Measurements from ENCODE around the gene RFNG. TPM values are rescaled to one million over a fixed set of nuclear protein-coding genes. Genes with fewer than 3 reads are reported as not detected.

The RFNG gene
- total RNA-seq, 1 donor from 2014 or later: 35.7 TPM

DNA sequence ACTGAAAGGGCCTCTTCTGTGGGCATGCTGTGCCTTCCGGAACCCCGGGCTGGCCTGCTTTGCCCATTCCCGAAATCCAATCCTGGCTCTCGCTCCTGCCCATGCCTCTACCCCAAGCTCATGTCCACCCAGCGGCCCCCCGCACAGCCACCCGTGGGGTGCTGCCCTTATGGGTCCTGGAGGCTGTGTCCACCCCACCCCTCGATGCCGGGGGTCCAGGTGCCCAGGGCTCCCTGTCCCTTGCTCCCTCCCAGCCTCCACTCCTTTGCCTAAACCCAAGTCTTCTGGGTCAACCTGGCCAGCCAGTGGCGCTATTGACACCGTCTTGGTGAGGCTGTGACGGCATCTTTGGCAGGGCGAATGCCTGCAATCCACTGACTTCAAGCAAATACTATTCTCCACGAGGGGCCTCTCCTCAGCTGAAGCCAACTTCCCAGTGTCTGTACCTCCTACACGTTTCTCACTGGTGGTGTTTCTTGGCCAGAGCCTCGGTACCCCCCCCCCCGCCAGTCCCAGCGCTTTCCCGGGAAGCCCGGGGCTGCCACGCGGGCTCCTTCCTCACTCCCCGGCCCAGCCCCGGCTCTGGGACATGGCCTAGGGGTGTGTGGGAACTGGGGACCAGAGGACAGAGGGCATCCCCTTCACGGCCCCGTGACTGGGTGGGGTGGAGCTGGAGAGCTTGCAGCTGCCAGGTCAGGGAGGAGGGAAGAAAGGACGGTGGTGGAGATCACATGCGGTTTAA is 26.2 kb upstream of the RFNG start:
- peak; percentile 26 for DNase-seq

DNA sequence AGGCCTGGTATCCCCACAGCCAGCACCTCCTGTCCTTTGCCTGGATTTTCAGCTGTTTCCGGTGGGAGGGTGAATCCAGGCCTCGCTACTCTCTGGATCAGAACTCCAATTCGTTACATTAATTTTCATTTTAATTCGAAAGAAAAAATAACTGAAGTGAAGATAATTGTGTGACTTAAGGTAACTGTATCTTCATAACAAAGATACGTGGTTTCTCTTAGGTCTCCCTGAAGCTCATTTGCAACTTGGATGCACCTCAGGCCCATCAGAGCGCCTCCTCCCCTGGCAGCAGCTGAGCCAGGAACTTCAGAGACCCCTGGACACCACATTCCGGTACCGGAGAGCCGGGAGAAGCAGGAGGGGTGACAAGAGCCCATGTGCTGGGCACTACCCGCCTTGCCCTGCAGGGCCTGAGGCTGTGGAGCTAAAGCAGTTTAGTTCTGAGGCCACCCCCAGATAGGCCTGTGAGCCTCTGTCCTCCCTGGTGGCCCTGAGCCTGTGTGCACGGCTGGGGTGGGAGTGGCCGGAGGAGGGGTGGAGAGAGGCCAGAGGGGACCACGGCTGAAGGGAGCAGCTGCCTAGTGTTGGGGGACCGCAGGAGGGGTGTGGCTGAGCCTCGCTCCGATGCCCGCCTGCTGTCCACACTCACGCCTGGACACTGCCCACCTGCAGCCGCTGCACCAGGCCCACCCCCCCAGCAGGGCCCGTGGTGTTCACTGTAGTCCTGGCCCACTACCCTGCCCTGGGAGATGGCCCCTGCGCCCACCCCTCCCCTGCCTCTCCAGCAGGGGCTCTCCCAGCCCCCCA is 25.4 kb upstream of the RFNG start:
- peak; percentile 28 for DNase-seq

DNA sequence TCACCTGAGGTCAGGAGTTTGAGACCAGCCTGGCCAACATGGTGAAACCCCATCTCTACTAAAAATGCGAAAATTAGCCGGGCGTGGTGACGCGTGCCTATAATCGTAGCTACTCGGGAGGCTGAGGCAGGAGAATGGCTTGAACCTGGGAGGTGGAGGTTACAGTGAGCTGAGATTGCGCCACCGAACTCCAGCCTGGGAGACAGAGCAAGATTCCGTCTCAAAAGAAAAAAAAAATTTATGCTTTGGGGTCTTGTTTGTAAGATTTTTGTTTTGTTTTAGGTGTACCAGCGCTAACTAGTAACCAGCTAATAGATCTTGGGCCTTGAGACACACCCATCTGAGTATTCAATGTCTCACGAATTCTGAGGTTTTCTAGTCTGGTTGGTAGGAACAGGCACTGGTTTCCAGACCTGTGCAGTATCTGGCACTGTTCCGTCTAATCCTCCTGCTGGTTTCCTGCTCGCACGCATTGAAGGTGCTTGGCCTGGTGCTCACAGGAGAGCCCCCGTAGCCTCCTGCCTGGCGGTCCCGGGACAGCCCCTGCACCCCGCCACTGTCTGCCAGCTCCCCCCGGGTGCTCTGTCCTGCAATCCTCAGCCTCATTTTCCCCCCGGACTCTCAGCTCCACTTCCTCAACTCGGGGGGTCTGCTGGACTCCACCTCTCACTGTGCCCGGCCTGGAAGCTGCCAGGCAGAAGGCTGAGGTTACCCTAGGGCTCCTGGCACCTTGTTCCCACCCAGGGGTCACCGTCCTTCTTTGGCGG is 24.6 kb upstream of the RFNG start:
- DNase-seq: no peak

DNA sequence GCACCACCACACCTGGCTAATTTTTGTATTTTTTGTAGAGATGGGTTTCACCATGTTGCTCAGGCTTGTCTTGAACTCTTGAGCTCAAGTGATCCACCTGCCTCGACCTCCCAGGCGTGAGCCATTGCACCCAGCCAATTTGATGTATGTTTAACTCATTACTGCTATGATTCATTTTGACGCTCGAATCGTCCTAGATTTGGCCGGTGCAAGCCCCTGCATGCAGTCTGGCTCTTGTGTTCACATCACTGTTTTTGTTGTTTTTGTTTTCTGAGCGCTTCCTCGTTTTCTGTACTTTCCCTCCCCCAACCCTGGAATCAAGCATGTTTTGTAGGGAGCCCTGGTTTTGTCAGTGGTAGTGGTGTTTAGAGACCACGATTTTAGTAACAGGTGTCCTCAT is 21.8 kb upstream of the RFNG start:
- DNase-seq: no peak

DNA sequence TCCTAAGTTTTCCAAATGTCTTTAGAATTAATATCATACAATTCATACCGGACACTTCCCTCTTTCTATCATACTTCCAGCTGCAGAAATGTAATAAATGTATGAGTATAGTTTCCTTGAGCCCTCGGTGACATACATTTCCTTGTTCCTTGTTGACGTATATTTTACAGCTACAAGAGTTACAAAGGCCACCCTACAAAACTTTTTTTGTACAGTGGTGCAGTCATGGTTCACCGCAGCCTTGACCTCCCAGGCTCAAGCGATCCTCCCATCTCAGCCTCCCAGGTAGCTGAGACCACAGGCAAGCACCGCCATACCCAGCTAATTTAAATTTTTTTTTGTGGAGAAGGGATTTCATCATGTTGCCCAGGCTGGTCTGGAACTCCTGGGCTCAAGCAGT is 21.2 kb upstream of the RFNG start:
- DNase-seq: no peak

DNA sequence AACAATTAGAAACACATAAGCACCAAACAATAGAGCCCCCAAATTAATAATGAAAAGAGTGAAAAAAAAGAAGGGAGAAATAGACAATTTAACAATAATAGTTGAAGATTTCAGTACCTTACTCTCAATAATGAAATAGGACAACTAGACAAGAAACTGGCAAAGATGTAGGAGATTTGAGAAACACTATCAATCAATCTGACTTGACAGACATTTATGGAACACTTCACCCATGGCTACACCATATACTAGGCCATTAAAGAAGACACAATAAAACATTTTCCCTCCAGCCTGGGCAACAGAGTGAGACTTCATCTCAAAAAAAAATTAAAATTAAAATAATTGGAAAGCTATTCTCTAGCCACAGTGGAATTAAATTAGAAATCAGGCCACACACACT is 19.0 kb upstream of the RFNG start:
- no peak for DNase-seq

DNA sequence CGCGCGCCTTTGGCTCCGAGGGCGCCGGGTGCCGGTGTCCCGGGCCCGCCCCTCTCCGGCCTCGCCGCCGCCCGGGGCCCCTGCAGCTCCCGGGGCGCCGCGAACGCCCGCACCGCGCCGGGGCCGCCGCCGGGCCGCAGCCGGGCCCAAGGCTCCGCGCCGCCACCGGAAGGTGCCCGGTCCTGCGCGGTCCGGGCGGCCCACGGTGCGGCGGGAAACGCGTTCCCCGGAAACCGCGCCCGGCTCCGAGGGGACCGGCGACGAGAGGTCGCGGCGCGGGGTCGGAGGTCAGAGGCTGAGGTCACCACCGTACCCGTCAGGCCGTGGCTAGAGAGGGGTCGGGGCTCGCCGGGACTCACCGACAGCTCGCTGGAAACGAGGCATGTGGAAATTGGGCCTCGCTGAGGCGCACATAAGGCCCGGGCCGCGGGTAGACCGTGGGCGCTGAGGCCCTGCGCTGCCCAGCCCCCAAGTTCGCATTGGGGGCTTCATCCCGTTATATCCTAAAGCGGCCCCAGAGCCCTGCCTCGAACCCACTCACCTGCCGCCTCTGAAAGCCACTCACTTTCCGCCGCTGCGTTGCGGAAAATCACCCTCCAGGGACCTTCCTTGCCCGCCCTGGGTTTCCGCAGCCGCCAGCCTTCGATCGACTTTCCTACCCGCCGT is 14.2 kb upstream of the RFNG start, which contains the start of gene DUS1L:
TSS of gene DUS1L (minus strand) at position 167 of the 666 bp plus-strand sequence. CDS start 745 bp downstream, outside the sequence.
- DNase-seq: peak; percentile 67

DNA sequence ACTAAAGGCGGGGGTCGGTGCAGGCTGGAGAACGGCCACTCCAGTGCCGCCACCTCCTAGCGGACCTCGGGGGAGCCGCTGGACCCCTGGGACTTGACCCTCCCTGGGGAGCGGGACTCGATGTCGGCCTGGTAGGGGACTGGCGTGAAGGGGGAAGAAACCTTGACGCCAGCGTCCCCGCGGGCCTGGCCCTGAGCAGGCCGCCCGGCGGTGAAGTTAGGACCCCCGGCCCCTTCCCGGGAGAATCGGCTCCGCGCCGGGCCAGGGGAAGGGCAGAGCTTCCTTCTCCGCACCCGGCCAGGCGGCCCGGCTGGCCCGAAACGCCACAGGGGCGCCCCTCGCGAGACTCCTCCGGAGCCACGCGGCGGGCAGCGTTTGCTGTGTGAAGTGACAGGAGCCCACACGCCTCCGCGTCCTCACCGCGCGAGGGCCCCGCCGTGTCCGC is 13.6 kb upstream of the RFNG start:
- no peak for DNase-seq

DNA sequence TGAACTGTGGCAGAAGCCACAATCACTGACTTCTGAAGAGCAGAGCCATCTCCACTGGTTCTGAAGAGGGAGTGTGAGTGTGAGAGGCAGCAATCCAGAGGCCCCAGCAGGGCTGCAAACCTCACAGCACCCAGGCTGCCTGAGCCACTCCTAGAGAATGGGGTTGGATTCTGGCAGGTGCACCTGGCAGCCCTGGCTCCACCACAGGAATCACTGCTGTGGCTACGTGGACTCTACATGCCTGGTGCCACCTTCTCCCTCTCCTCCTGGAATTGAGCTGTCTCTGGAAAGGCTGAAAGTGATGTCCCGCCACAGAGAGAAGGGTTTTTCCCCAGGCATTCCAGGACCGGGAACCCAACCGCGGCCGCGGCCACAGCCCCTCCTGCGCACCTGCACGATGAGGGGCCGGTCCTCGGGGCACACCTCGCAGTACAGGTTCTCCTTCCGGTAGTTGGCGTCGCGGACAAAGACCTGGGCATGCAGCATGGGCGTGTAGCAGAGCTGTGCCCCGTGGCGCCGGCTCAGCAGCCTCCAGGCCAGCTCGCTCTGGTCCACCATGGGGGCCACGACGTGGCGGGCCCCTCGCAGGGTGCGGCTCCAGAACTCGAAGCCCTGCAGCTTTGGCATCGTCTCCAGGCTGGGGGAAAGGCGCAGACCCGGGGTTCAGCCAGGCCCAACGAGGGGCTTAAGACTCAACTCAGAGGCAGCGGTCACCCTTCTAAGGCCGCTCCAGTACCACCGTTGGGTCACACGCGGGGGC is 13.0 kb upstream of the RFNG start:
- no peak for DNase-seq

DNA sequence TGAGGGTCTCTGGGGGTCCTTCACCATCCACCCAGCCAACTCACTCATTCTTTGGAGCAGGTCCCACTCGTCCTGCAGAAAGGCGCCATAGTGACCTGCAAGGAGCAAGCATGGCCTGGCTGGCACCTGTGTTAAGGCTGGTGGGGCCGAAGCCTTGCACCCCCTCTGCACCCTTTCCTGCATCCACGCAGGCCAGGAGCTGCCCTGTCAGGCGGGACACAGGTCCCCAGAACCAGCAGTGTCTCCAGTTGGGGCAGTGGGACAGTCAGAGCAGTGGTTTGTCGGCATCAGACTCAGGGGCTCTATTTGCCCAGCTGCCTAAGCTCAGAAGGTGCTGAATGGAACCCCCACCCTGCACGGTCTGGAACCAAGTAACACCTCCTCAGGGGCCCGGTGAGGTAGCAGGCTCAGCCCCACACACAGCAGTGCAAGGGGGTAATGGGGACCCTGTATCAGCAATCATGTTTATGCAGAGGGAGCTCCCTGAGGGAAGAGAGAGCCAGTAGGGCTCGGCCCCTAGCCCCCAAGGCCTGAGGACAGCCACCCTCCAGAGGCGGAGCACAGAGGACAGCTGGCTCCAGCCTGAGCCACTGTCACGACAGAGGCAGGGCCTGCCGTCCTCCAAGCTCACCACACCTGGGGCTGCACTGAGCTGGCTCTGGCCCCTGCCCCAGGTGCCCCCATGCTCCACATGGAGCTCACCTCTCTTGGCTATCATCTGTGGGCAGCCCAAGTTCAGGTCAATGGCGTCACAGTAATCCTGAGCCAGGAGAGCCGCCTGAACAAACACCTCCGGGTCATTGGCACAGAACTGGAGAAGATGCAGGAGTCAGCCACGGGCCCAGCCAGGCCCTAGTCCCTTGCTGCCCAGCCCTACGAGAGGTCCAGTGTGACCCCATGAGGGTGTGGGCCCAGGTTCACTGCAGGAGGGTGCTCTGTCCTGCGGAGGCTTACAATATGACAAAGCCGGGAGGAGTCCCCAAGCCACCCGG is 12.1 kb upstream of the RFNG start:
- DNase-seq: no peak

DNA sequence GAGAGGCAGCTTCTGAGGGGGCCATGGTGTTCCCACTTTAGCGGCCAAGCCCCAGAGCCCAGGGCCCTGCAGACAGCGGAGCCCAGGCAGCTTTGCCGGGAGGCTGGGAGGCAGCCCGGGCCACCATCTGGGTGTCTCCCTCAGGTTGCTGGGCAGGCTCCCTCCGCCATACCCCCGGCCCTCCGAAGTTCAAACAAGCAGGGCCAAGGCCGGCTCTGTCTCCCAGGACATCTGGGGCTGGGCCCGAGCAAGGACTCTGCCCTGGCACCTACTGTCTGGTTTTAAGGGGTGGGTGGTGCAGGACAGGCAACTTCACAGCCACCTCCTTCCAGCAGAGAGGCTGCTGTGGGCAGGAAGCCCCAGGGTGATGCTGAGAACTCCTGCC is 11.4 kb upstream of the RFNG start:
- DNase-seq: no peak

DNA sequence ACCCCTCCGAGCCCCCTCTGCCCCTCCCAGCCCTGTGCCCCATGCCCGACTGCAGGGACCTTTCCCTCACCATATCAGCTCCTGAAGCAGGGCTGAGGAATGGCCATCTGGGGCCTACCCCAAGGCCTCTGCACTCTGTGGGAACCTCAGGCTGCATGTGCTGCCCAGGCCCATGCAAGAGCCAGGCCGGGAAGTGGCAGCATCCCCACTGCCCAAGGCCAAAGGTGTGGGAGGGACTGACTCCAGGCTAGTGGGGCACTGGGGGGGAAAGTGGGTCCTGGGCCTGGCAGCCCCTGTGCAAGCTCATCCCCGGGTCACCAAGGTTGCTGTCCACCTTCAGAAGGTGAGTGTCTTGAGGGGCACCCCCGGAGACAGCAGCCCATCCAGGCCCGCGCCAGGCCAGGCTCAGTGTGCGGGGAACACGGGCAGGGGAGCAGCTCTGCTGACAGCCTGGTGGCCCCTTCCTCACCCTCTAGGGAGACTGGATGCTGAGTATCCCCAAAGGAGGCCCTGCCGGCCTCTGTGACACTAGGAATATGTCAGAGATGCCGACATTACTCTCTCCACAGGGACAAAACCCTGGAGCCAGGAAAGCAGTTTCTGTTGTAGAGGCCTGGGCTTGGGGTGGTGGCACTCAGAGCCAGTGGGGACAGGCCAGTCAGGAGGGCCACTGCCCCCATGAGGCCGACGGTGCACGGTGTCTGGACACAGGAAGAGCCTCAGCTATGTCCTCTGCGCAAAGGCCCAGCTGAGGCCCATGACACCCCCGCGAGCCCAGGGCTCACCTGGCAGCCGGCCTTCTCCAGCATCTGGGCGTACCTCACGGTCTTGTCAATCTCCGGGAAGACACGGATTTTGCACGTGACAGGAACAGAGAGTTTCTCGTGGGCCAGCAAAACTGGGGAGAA is 10.7 kb upstream of the RFNG start:
- no peak for DNase-seq

DNA sequence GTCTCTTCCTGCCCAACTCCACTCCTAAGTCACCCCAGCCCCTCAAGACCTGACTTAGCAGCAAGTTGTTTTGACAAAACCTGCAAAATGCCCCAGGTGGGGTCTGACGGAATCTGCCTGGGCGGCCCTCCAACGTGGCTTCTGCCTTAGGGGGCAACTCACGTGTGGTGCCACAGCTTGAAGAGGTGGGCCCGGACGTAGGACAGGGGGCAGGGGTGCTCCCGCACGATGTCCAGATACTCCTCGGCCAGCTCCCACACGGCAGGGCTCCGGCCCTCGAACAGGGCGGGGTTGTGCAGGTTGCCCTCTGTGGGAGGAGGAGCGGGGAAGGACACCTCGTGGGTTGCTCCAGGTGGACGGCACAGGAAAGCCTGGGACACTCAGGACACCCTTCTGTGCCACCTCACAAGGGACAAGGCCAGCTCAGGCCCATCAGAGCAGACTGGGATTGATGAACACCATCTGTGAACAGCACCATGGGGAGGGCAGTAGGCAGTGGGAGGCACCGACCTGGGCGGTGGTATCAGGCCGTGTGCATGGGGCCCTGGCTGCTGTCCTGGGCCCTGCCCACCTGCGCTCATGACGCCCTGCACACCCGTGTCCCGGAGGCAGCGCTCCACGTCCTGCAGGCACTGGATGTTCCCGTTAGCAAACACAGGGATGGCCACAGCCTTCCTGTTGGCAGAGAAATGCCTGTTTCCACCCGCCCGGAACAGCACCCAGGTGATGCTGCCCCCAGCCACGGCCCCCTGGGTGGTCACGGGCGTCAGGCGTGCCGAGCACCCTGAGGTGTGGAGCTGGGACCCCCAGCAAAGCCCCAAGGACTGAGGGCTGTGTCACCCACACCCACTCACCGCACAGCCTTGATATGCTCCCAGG is 9.7 kb upstream of the RFNG start:
- DNase-seq: no peak

DNA sequence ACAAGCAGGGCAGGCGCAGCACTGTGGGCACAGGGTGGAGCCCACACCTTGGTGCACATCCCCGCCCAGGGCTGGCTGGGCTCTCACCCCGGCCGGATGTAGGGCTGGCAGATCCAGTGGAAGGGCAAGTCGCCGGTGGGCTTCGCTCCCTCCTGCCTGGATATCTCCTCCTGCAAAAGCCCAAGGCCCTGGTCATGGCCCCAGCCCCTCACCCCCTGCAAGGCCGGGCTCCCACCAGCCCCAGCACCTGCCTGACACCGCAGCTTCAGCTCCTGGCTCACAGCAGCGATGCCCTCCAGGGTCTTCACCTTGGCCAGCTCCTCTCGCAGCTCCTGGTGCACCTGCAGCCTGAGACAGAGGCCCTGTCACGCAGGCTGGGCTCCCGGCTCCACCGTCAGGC is 9.0 kb upstream of the RFNG start:
- DNase-seq: no peak

DNA sequence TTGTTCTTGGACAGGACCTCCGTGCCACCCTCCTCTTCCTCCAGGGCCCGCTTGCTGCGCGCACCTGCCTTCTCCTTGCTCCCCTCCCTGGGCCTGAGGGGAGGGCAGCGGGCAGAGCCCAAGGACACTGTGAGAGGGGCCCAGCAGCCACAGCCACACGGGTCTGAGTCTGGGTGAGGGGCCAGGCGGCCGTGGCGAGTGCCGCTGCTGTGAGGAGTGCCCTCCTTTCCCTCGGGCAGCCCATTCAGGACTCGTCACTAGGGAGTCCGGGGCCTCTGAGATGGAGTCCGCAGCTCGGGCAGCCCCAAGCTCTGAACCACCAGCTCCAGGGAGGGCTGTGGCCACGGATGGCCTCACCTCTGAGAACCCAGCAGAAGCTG is 8.4 kb upstream of the RFNG start:
- no peak for DNase-seq

DNA sequence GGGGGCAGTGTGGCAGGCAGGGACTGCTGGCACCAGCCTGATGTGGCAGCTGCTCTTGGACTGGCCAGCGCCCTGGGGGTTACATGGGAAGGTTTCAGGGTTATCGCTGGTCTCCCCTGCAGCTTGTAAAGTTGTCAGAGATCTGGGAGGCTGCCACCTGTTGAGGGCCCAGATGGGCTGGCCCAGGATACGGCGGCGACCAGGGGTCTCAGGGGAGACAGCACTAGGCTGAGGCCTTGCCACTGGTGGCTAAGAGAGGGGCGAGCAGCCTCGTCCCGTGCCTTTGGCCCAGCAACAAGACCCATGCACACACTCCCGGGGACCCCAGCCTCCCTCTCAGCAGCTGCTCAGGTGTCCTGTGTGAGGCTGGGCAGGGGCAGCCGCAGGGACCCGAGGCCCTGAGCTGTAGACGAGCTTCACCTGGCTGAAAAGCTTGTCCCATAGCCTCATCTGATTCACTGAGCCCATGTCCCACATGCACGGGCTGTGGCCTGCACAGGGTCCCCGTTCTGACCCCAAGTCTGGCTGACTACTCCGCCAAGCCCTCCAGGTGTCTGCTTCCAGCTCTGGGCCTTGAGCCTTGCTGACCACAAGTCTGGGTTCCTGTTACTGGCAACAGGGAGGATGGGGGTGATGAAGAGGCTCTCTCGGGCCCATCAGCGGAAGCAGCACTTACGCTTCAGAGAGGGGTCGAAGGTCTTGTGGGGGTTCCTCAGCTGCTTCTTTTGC is 7.8 kb upstream of the RFNG start:
- no peak for DNase-seq

DNA sequence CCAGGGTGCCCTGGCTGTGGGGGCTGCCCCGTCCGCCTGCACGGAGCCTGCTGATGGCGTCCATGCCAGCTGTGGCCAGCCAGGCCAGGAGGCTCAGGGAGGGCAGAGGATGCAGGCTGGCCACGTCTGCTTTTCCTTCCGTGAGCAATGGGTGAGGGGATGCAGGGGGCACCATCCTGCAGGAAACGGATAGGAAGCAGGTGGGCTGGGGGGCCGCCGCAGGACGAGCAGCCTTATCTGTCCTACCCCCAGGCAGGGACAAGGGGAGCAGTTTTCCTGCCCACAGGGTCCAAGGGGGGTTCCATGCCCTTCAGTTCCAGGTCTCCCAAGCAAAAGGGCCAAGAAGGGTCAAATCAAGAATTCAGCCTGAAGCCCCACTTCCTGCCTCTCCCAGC is 7.2 kb upstream of the RFNG start:
- no peak for DNase-seq
